Astrocyte of the spinal cord (primary cell): ENCODE data around the gene OTP.

Experiments used
- DNase-seq: peaks from one replicate; pipeline ENCODE4 v3.0.0; 2011; ENCODE audit warnings: low read depth, low spot score
- H3K4me3 ChIP-seq: 2 replicates; pipeline ENCODE4 v1.5.1; 2011; ENCODE audit warnings: low read depth, mild to moderate bottlenecking, low read length, moderate library complexity
- in situ Hi-C: cut with HindIII; loops from 2 replicates; pipeline ENCODE4 v1.10.0; 2017; ENCODE audit warnings: low sequenced_read_pairs
- TF ChIP-seq, protein P1 (sequence below): IDR thresholded peaks from 2 replicates; pipeline ENCODE4 v1.5.1; 2012; ENCODE audit warnings: low read depth, mild to moderate bottlenecking, low read length, inconsistent platforms

OTP gene

DNA sequence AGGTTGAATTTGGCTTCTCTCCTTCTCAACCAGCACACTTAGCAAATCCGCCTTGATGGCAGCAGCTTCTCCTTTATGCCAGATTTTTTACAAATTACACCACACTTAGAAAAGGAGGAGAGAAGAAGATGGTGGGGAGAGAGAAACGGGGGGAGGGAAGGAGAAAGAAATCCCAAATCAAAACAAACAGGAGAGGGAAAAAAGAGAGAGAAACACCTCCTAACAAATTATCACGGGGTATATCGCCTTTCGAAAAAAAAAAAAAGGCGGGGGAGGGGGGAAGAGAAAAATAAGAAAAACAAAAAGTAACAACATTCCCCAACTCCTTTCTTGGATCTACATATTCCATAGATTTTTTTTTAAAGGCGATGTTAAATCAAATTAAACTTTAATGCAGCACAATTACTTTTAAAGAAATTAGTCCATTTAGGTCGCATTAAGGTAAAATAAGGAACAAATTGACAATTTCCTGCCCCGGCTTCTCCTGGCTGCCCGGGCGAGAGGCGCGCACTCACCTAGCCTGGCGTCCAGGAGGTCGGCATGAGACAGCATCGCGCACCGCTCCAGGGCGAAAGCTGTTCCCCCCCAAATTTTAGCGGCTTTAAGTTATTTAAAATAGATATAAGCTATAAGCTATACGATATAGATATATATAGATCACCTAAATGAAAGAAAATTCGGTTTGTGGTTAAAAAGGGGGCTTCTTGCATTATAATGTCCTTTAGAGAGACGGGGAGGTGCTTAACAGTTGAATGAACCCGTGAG, at the start of gene OTP:
OTP (minus strand) TSS at position 716 of the 765 bp plus-strand sequence; CDS start at position 552, 164 bp downstream.
- no peak within 1 kb of the TSS for H3K4me3 ChIP-seq
- TF ChIP-seq, protein P1, sequence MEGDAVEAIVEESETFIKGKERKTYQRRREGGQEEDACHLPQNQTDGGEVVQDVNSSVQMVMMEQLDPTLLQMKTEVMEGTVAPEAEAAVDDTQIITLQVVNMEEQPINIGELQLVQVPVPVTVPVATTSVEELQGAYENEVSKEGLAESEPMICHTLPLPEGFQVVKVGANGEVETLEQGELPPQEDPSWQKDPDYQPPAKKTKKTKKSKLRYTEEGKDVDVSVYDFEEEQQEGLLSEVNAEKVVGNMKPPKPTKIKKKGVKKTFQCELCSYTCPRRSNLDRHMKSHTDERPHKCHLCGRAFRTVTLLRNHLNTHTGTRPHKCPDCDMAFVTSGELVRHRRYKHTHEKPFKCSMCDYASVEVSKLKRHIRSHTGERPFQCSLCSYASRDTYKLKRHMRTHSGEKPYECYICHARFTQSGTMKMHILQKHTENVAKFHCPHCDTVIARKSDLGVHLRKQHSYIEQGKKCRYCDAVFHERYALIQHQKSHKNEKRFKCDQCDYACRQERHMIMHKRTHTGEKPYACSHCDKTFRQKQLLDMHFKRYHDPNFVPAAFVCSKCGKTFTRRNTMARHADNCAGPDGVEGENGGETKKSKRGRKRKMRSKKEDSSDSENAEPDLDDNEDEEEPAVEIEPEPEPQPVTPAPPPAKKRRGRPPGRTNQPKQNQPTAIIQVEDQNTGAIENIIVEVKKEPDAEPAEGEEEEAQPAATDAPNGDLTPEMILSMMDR: no peak
- in situ Hi-C loops: no loop called here
- DNase-seq: no peak

DNA sequence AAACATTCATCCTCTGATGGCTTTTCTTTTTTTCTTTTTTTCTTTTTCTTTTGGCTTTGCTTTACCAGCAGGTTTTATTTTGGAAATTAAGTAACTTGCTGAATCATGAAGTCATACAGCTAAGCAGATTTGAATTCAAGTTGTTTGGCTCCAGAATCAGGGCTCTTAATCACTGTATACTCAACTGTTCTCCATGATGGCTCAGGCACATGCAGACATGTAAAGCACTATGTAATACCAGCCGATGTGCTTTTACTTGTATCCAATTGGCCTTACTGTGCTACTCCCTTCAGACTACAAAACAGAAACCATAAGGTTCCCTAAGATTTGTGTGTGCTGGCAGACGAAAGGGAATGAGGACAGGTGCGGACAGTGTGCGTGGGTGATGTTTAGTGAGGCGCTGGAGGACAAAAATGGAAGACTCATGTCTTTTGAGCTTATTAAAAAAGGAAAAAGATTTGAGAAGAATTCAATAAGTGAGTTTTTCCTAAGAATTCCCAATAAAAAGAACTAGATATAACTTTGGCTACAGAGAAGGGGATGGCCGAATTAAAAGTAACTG, 44.7 kb upstream of the OTP start:
- TF ChIP-seq, protein P1: no peak
- in situ Hi-C loops: no loop called here
- DNase-seq: no peak

DNA sequence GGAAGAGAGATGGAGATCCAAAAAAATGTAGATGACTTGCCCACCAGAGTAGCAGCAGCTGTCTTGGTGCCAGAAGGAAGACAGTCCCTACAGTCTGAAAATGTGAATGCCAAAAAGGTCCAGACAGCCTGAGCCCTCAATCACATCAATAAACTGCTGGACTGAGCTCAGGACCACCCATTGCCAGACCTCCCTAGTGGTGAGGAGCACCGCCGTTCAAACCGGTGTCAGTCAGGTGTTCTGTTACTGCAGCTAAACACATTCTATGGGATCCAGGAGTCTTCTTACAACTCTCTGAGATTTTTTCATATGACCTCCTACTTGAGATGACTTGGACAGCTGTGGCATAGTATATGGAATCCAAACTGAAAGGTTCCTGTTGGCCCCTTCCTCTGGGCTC, 32.0 kb upstream of the OTP start:
- no peak for DNase-seq
- no peak overlapping the region for H3K4me3 ChIP-seq
- TF ChIP-seq, protein P1: no peak
- in situ Hi-C loops: no loop called here

More for the DNA sequence above, 44.7 kb upstream of the OTP start:
- no peak overlapping the region for H3K4me3 ChIP-seq

DNA sequence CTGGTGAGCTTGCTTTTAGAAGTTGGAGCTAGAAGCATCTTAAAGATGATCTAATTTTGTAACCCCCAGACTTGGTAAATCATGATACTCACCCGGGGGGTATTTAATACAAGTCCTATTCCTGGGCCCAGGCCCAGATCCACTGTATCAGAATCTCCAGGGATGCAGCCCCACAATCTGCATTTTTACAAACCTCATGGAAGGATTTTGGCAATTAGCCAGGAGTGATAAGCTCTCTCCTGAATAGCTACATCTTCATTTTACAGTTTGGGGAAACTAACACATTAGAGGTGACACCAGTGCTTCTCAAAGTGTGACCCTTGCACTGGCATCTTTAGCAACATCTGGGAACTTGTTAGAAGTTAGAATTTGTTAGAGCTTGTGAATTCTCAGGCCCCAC, 31.2 kb upstream of the OTP start:
- TF ChIP-seq, protein P1: no peak
- no peak for DNase-seq
- H3K4me3 ChIP-seq: no peak overlapping the region
- in situ Hi-C loops: no loop called here

DNA sequence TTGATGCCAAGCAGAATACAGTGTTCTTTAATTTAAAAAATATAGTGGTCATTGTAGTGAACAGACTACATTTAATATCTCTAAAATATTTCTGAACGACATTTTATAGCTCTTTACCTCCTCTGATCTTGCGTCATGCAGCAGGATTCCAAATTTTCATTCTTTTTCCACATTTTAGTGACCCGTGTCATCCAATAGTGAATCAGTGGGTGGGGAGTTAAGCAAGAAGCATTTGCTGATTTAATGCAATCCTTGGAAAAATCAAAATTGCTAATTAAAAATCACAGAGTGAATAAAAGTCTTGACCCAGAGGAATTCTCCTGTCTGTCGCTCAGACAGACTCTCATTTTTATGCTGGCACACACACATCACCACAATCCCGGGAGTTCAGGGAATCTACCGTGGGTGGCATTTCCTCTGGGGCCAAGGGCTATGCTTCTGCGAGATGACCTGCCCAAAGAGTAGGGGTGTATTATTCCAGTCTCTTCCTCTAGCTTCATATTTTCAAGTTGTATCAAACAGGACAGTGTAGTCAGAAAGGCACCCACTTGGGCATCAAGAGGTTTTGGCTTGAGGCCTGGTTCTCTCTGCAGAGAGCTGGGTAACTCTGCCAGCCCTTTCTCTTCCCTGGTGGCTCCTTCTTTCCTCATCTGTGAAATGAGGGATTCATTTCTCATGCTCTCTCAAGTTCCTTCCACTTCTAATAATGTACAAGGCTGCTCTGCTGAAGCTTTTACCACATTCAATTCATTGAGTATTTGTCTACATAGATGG, 24.8 kb upstream of the OTP start:
- in situ Hi-C loops: no loop called here
- no peak for DNase-seq
- no peak overlapping the region for H3K4me3 ChIP-seq
- TF ChIP-seq, protein P1: no peak

DNA sequence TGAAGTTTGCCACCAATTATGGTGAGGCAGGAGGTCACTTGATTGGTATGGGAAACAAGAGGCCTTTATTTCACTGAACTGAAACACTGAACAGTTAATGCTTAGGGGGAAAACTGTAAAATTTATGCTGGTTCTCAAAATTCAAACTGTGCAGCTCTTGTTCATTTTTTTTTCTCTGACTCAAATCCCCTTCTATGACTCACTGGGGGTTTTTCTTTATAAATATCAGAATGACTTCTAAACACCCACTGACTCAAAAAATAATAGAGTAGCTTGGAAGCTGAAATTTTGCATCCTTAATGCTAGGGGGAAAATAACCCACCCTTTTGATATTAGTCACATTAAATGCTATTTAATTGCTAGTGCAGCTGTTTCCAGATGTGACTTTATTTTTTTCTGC, 24.1 kb upstream of the OTP start:
- TF ChIP-seq, protein P1: no peak

More for the DNA sequence above, 24.1 kb upstream of the OTP start:
- H3K4me3 ChIP-seq: no peak overlapping the region
- in situ Hi-C loops: no loop called here
- DNase-seq: no peak
